Measurements from ENCODE around the gene SPON1.
"Not testable (repeated sequence)": the region's sequence is repeated elsewhere in the genome, so short reads cannot be mapped to it uniquely, and the experiment has no call there.

The SPON1 gene

GRCh38 chr11:14252501-14252900 is 290.0 kb downstream of the SPON1 start:
- DNase-seq = not testable (repeated sequence)

- no peak for DNase-seq
Observed at GRCh38 chr11:14253421-14253820, 290.9 kb downstream of the SPON1 start.

GRCh38 chr11:14253840-14254239 is 291.3 kb downstream of the SPON1 start:
- no peak for DNase-seq

- DNase-seq = no peak
Observed at GRCh38 chr11:14254533-14255237, 292.2 kb downstream of the SPON1 start.

GRCh38 chr11:14255238-14255534 is 292.7 kb downstream of the SPON1 start:
- no peak for DNase-seq

GRCh38 chr11:14258221-14258935 is 295.9 kb downstream of the SPON1 start:
- DNase-seq = no peak

- DNase-seq = no peak
Observed at GRCh38 chr11:14259186-14259784, 296.8 kb downstream of the SPON1 start.

GRCh38 chr11:14259878-14260277 is 297.4 kb downstream of the SPON1 start:
- DNase-seq = no peak

GRCh38 chr11:14261066-14261465 is 298.5 kb downstream of the SPON1 start:
- DNase-seq = no peak

- DNase-seq = no peak
Observed at GRCh38 chr11:14262271-14262846, 299.8 kb downstream of the SPON1 start.

- no peak for DNase-seq
Observed at GRCh38 chr11:14264966-14265365, 302.4 kb downstream of the SPON1 start.

GRCh38 chr11:14266622-14267021 is 304.1 kb downstream of the SPON1 start:
- DNase-seq = no peak

- no peak for DNase-seq
Observed at GRCh38 chr11:14267861-14268635, 305.5 kb downstream of the SPON1 start.

- no peak for DNase-seq
Observed at GRCh38 chr11:14269692-14270573, 307.4 kb downstream of the SPON1 start.

GRCh38 chr11:14270690-14271542 is 308.4 kb downstream of the SPON1 start:
- no peak for DNase-seq

- no peak for DNase-seq
Observed at GRCh38 chr11:14273895-14274294, 311.4 kb downstream of the SPON1 start.

GRCh38 chr11:14275076-14275475 is 312.6 kb downstream of the SPON1 start:
- DNase-seq = no peak

GRCh38 chr11:14278869-14279268 is 316.3 kb downstream of the SPON1 start:
- DNase-seq = not testable (repeated sequence)

- no peak for DNase-seq
Observed at GRCh38 chr11:14288189-14288935, 325.8 kb downstream of the SPON1 start.

GRCh38 chr11:14290422-14290821 is 327.9 kb downstream of the SPON1 start:
- no peak for DNase-seq

All from activated CD8-positive, alpha-beta memory T cell treated with anti-CD3 and anti-CD28 coated beads, Interleukin-2, amount 50 U/mL, for 4 hours (primary cell).